Measurements from ENCODE around the gene FOXM1. TPM values are rescaled to one million over a fixed set of nuclear protein-coding genes. Genes with fewer than 3 reads are reported as not detected.

The FOXM1 gene
- total RNA-seq, 2 experiments from 2014 or later = 0.59 to 0.80 TPM

DNA sequence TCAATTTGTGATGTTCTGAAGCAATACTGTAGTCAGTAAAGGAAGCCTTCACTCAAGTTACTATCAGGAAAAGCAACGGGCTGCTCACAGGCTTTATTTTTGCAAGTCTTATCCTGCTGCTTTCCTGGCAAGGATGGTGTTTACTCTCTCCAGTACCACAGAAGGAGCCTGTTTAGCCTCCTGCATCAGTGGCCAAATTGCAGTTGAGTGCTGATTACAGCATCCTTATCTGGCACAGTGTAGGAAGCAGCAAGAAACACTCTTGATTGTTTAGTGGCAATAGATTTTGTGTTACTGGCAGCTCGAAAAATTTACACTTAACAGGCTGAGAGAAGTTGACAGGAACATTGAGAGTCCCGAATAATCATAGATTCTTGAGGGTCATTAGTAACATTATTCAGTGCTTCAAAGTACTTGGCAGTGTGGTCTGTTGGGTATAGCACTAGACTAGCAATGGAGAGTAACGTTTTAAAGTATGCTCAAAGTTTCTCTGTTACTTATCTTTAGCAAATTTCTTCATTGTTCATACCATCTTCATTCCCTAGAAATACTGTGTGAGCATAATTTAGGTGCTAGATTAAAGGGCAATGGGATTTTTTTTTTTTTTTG lies 25.4 kb upstream of the FOXM1 start:
- H3K36me3 ChIP-seq (ENCODE audit: insufficient read depth, low read length) = no peaks in the 10 kb centered on the region
- TF ChIP-seq, protein P1, sequence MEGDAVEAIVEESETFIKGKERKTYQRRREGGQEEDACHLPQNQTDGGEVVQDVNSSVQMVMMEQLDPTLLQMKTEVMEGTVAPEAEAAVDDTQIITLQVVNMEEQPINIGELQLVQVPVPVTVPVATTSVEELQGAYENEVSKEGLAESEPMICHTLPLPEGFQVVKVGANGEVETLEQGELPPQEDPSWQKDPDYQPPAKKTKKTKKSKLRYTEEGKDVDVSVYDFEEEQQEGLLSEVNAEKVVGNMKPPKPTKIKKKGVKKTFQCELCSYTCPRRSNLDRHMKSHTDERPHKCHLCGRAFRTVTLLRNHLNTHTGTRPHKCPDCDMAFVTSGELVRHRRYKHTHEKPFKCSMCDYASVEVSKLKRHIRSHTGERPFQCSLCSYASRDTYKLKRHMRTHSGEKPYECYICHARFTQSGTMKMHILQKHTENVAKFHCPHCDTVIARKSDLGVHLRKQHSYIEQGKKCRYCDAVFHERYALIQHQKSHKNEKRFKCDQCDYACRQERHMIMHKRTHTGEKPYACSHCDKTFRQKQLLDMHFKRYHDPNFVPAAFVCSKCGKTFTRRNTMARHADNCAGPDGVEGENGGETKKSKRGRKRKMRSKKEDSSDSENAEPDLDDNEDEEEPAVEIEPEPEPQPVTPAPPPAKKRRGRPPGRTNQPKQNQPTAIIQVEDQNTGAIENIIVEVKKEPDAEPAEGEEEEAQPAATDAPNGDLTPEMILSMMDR (IDR thresholded peaks at IDR 0.05) = no peak
- no peak overlapping the region for H3K4me3 ChIP-seq (ENCODE audit: low read length)
- H3K27ac ChIP-seq (ENCODE audit: low read depth in 1 of 2, low read length in 2 of 2) = no peak overlapping the region
- no peaks in the 10 kb centered on the region for H3K4me1 ChIP-seq (ENCODE audit: insufficient read depth, low read length)
- ATAC-seq (ENCODE audit: poor library complexity) (no peak), DNase-seq (no peak)
- Mint-ChIP-seq H3K27ac (no peak overlapping the region), H3K36me3 (ENCODE audit: low read depth) (no peaks in the 10 kb centered on the region), H3K4me3 (no peak overlapping the region), H3K27me3 (no peaks in the 10 kb centered on the region), H3K4me1 (ENCODE audit: low read depth) (no peaks in the 10 kb centered on the region), H3K9me3 (no peaks in the 10 kb centered on the region)
- H3K9me3 ChIP-seq (ENCODE audit: control insufficient read depth in 1 of 2, insufficient read depth in 1 of 2, low read length in 2 of 2) = no peaks in the 10 kb centered on the region
- H3K27me3 ChIP-seq (ENCODE audit: control insufficient read depth in 1 of 2, insufficient read depth in 2 of 2, low read length in 2 of 2) = no peaks in the 10 kb centered on the region
- CTCF ChIA-PET = interaction anchor here (0.7 kb wide), 1 partner anchor 245 kb away, joined by 3 read pairs; no protein-coding TSS in a partner anchor
- intact Hi-C loops (cut with DNase I, micrococcal nuclease) = no loop called here
- POLR2A ChIA-PET = no interaction called here

DNA sequence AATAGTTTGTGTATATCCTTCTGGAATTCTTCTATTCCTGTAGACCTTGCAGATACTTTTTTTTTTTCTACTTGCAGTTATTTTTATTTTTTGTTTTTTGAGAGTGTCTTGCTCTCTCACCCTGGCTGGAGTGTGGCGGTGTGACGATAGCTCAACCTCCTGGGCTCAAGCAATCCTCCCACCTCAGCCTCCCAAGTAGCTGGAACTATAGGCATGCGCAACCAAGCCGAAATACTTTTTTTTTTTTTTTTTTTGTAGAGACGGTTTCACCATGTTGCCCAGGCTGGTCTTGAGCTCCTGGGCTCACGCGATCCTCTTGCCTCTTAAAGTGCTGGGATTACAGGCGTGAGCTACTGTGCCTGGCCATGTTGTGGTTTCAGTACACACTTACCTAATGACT lies 23.7 kb upstream of the FOXM1 start:
- POLR2A ChIA-PET = interaction anchor here (0.6 kb wide), 1 partner anchor 13 kb away, joined by 3 read pairs; no protein-coding TSS in a partner anchor
- intact Hi-C loops (cut with DNase I, micrococcal nuclease) = no loop called here

DNA sequence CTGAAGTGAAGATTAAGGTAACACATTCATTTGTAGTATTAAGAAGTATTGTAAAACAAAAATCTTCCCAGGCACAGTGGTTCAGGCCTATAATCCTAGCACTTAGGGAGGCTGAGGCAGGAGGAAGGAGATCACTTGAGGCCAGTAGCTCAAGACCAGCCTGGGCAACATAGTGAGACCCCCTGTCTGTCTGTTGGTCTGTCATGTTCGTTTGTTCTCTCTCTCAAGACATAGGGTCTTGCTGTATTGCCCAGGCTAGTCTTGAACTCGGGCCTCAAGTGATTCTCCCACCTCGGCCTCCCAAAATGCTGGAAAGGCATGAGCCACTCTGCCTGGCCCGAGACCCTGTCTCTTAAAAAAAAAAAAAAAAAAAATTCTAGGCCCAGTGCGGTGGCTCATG lies 20.4 kb upstream of the FOXM1 start:
- no peak overlapping the region for H3K4me3 Mint-ChIP-seq
- no peak overlapping the region for H3K27ac ChIP-seq (ENCODE audit: low read depth in 1 of 2, low read length in 2 of 2)
- no peaks in the 10 kb centered on the region for H3K4me1 ChIP-seq (ENCODE audit: insufficient read depth, low read length)
- no peak overlapping the region for H3K4me3 ChIP-seq (ENCODE audit: low read length)
- H3K36me3 Mint-ChIP-seq (ENCODE audit: low read depth) = no peaks in the 10 kb centered on the region
- H3K4me1 Mint-ChIP-seq (ENCODE audit: low read depth) = peaks cover 4% of the 10 kb centered on the region
- DNase-seq = no peak
- no peaks in the 10 kb centered on the region for H3K27me3 Mint-ChIP-seq
- intact Hi-C loops (cut with DNase I, micrococcal nuclease) = loop anchor here in 1 of 2 experiments (10.0 kb wide), 1 partner anchor 977 kb away; the partner anchor contains the start of gene PARP11
- TF ChIP-seq, protein P1 (IDR thresholded peaks at IDR 0.05) = no peak
- H3K27me3 ChIP-seq (ENCODE audit: control insufficient read depth in 1 of 2, insufficient read depth in 2 of 2, low read length in 2 of 2) = no peaks in the 10 kb centered on the region
- H3K27ac Mint-ChIP-seq = no peak overlapping the region
- H3K9me3 ChIP-seq (ENCODE audit: control insufficient read depth in 1 of 2, insufficient read depth in 1 of 2, low read length in 2 of 2) = no peaks in the 10 kb centered on the region
- ChIA-PET POLR2A (no interaction called here), CTCF (no interaction called here)
- no peak for ATAC-seq (ENCODE audit: poor library complexity)
- no peaks in the 10 kb centered on the region for H3K9me3 Mint-ChIP-seq
- H3K36me3 ChIP-seq (ENCODE audit: insufficient read depth, low read length) = no peaks in the 10 kb centered on the region

More for the DNA sequence above, 23.7 kb upstream of the FOXM1 start:
- Histone ChIP-seq H3K4me3 (ENCODE audit: low read length) (no peak overlapping the region), H3K9me3 (ENCODE audit: control insufficient read depth in 1 of 2, insufficient read depth in 1 of 2, low read length in 2 of 2) (no peaks in the 10 kb centered on the region), H3K4me1 (ENCODE audit: insufficient read depth, low read length) (no peaks in the 10 kb centered on the region), H3K27ac (ENCODE audit: low read depth in 1 of 2, low read length in 2 of 2) (no peak overlapping the region), H3K27me3 (ENCODE audit: control insufficient read depth in 1 of 2, insufficient read depth in 2 of 2, low read length in 2 of 2) (no peaks in the 10 kb centered on the region), H3K36me3 (ENCODE audit: insufficient read depth, low read length) (no peaks in the 10 kb centered on the region)
- H3K4me1 Mint-ChIP-seq (ENCODE audit: low read depth) = no peaks in the 10 kb centered on the region
- TF ChIP-seq, protein P1 (IDR thresholded peaks at IDR 0.05) = no peak
- H3K36me3 Mint-ChIP-seq (ENCODE audit: low read depth) = no peaks in the 10 kb centered on the region
- no peaks in the 10 kb centered on the region for H3K27me3 Mint-ChIP-seq
- DNase-seq (no peak), ATAC-seq (ENCODE audit: poor library complexity) (no peak)
- no peak overlapping the region for H3K27ac Mint-ChIP-seq
- CTCF ChIA-PET = no interaction called here
- H3K9me3 Mint-ChIP-seq = no peaks in the 10 kb centered on the region
- no peak overlapping the region for H3K4me3 Mint-ChIP-seq
